D721Med (cell line): Measurements from ENCODE around the gene TMEM39B.

ENCODE experiments used
- DNase-seq: peaks from one replicate; pipeline ENCODE4 v3.0.0; 2011; ENCODE audit warnings: low spot score; ENCODE audit not compliant: insufficient read length
- FAIRE-seq: peaks from 2 replicates; lab custom pipeline; 2011; peaks lifted over from hg19 to GRCh38; lab: Jason Lieb, UNC
- CTCF ChIP-seq: IDR thresholded peaks from 2 replicates; pipeline ENCODE4 v1.5.1; 2012; ENCODE audit warnings: mild to moderate bottlenecking, control low read depth; ENCODE audit not compliant: insufficient read depth; ENCODE audit errors: missing control alignments

Gene TMEM39B

GRCh38 chr1:32066489-32066873 is 6.3 kb upstream of the TMEM39B start:
- FAIRE-seq: no peak
- no peak for TF ChIP-seq CTCF
- no peak for DNase-seq

- DNase-seq: no peak
- TF ChIP-seq CTCF: no peak
- no peak for FAIRE-seq
Measured at GRCh38 chr1:32068957-32069588, 3.7 kb upstream of the TMEM39B start.

GRCh38 chr1:32071758-32072621 is 749 bp upstream of the TMEM39B start:
- DNase-seq: no peak
- no peak for FAIRE-seq
- no peak for TF ChIP-seq CTCF

- FAIRE-seq: no peak
- peak; percentile 35 for TF ChIP-seq CTCF
- peak; percentile 79 for DNase-seq
Measured at GRCh38 chr1:32073299-32074229, 825 bp downstream of the TMEM39B start.

- DNase-seq (no peak), FAIRE-seq (no peak)
- TF ChIP-seq CTCF: no peak
Measured at GRCh38 chr1:32074841-32075240, 2.1 kb downstream of the TMEM39B start.

- FAIRE-seq (no peak), DNase-seq (no peak)
- TF ChIP-seq CTCF: no peak
Measured at GRCh38 chr1:32077451-32077850, 4.7 kb downstream of the TMEM39B start.
